CD14-positive monocyte (primary cell): ENCODE measurements around the gene UBE2D3. TPM values are rescaled to one million over a fixed set of nuclear protein-coding genes. Genes with fewer than 3 reads are reported as not detected.

ENCODE experiments used
- DNase-seq, 3 donors: peaks; one replicate each; pipeline ENCODE4 v3.0.0-alpha.2; 2011 to 2022
- H2AFZ ChIP-seq: 2 replicates; pipeline ENCODE4 v1.6.0; 2012; ENCODE audit warnings: mild to moderate bottlenecking, low read depth, low read length, inconsistent platforms; ENCODE audit not compliant: insufficient read depth, poor library complexity, severe bottlenecking
- H3K27ac ChIP-seq, 2 donors: 1 replicate in 1 of 2; 2 replicates in 1 of 2; pipeline ENCODE4 v1.5.1; 2012 to 2013; ENCODE audit warnings: low read length in 2 of 2, control low read depth in 1 of 2, inconsistent platforms in 1 of 2, low read depth in 1 of 2, mild to moderate bottlenecking in 1 of 2
- H3K27me3 ChIP-seq, 2 donors: one replicate each; pipeline versions ENCODE4 v1.6.0 to v1.6.1; 2011 to 2013; ENCODE audit warnings: low read length in 2 of 2; ENCODE audit not compliant: control insufficient read depth in 2 of 2, insufficient read depth in 2 of 2
- H3K36me3 ChIP-seq, 2 donors: replicated peaks in 1 of 2; 1 replicate in 1 of 2; 2 replicates in 1 of 2; pipeline versions ENCODE4 v1.5.1 to v1.6.1; 2012 to 2013; ENCODE audit warnings: low read length in 2 of 2, control low read depth in 1 of 2, inconsistent platforms in 1 of 2, mild to moderate bottlenecking in 1 of 2; ENCODE audit not compliant: insufficient read depth in 2 of 2, control insufficient read depth in 1 of 2
- H3K4me1 ChIP-seq, 2 donors: 1 replicate in 1 of 2; 2 replicates in 1 of 2; pipeline versions ENCODE4 v1.5.1 to v1.6.1; 2012 to 2013; ENCODE audit warnings: low read length in 2 of 2, control low read depth in 1 of 2, inconsistent platforms in 1 of 2, mild to moderate bottlenecking in 1 of 2, moderate library complexity in 1 of 2; ENCODE audit not compliant: insufficient read depth in 2 of 2, control insufficient read depth in 1 of 2
- H3K4me2 ChIP-seq: replicated peaks from 2 replicates; pipeline ENCODE3; 2012; ENCODE audit warnings: low read length, moderate library complexity, mild to moderate bottlenecking; ENCODE audit not compliant: poor library complexity, severe bottlenecking; ENCODE audit errors: extremely low read depth
- H3K4me3 ChIP-seq, 3 experiments: fragments of 200-600 bp in 1 of 3; sonication (generic) in 1 of 3; replicated peaks in 1 of 3; 1 replicate in 2 of 3; 2 replicates in 1 of 3; pipeline ENCODE4 v1.5.1; 2011 to 2013; ENCODE audit warnings: low read length in 3 of 3, mild to moderate bottlenecking in 3 of 3, control low read depth in 2 of 3, low read depth in 2 of 3, inconsistent platforms in 1 of 3, moderate library complexity in 1 of 3
- H3K79me2 ChIP-seq: 2 replicates; pipeline ENCODE4 v1.6.0; 2012; ENCODE audit warnings: mild to moderate bottlenecking, control low read depth, inconsistent platforms, low read length, moderate library complexity; ENCODE audit not compliant: insufficient read depth
- H3K9ac ChIP-seq: 2 replicates; pipeline ENCODE4 v1.6.0; 2017; ENCODE audit warnings: low read length, mild to moderate bottlenecking; ENCODE audit not compliant: insufficient read depth, poor library complexity, severe bottlenecking
- H3K9me3 ChIP-seq, 2 donors: replicated peaks in 1 of 2; 1 replicate in 1 of 2; 2 replicates in 1 of 2; pipeline versions ENCODE4 v1.5.1 to v1.6.1; 2012 to 2013; ENCODE audit warnings: low read length in 2 of 2, control low read depth in 1 of 2; ENCODE audit not compliant: control insufficient read depth in 1 of 2, insufficient read depth in 1 of 2
- H4K20me1 ChIP-seq: 2 replicates; pipeline ENCODE4 v1.6.0; 2012; ENCODE audit warnings: mild to moderate bottlenecking, low read length, control low read depth, moderate library complexity; ENCODE audit not compliant: insufficient read depth
- H3K27ac Mint-ChIP-seq, 7 donors: one replicate each; pipeline ENCODE4 v1.8.0; 2020; ENCODE audit warnings: mild to moderate bottlenecking in 7 of 7, mixed read lengths in 7 of 7, moderate library complexity in 6 of 7, inconsistent platforms in 2 of 7
- H3K27me3 Mint-ChIP-seq, 3 donors: one replicate each; pipeline ENCODE4 v1.8.0; 2021 to 2022; ENCODE audit warnings: low read depth in 3 of 3, mild to moderate bottlenecking in 3 of 3, mixed read lengths in 3 of 3, moderate library complexity in 3 of 3, inconsistent platforms in 1 of 3
- H3K36me3 Mint-ChIP-seq, 2 donors: one replicate each; pipeline ENCODE4 v1.8.0; 2020; ENCODE audit warnings: mixed read lengths in 2 of 2, inconsistent platforms in 1 of 2, mild to moderate bottlenecking in 1 of 2
- H3K4me1 Mint-ChIP-seq: one replicate; pipeline ENCODE4 v1.8.0; 2020; ENCODE audit warnings: mild to moderate bottlenecking, mixed read lengths
- H3K4me3 Mint-ChIP-seq, 2 donors: one replicate each; pipeline ENCODE4 v1.8.0; 2020; ENCODE audit warnings: mild to moderate bottlenecking in 2 of 2, mixed read lengths in 2 of 2, moderate library complexity in 1 of 2
- H3K9me3 Mint-ChIP-seq, 7 donors: one replicate each; pipeline ENCODE4 v1.8.0; 2020 to 2022; ENCODE audit warnings: mixed read lengths in 7 of 7, mild to moderate bottlenecking in 6 of 7, moderate library complexity in 6 of 7, inconsistent platforms in 2 of 7
- CTCF ChIP-seq: fragments of 200-600 bp; IDR thresholded peaks from one replicate; pipeline ENCODE4 v1.8.0; 2022; ENCODE audit warnings: antibody characterized with exemption, mild to moderate bottlenecking
- WGBS: methylation state at CpG from one replicate; pipeline ENCODE4 v1.1.5; 2013; ENCODE audit warnings: missing lambda C conversion rate; ENCODE audit not compliant: insufficient coverage; 5-methylcytosine and 5-hydroxymethylcytosine counted together
- intact Hi-C, 2 donors: fragments of 100-400 bp; cut with micrococcal nuclease; formaldehyde crosslinking; loops; one replicate each; pipeline versions ENCODE4 v1.15.0 to v1.15.1; 2023
- polyA plus RNA-seq, 3 donors: library from polyadenylated mRNA; depleted of rRNA in 1 of 3; unstranded in 2 of 3; stranded (reverse) in 1 of 3; fragments of 300-500 nt in 2 of 3; fragments of >200 nt in 1 of 3; fragmentation: Illumina TruSeq in 2 of 3; gene quantifications; 1 replicate in 2 of 3; 2 replicates in 1 of 3; pipeline ENCODE4 v1.2.3, GENCODE V29; 2012 to 2021
- small RNA-seq: library from RNA; depleted of rRNA; stranded (forward); fragments of <200 nt; gene quantifications from one replicate; pipeline ENCODE3, GENCODE V24; 2012; ENCODE audit warnings: low read depth; ENCODE audit not compliant: insufficient read length

Gene UBE2D3
- polyA plus RNA-seq, 3 donors = 340 to 499 (median 457) TPM

- DNase-seq = no peak
- Mint-ChIP-seq H3K4me1 (peaks cover 53% of the 10 kb centered on the region), H3K36me3 (peaks cover 38 to 62% of the 10 kb centered on the region in 2 donors), H3K27ac (peak overlapping the region in 4 of 7 donors; percentile 18 to 78 (median 48)), H3K9me3 (no peaks in the 10 kb centered on the region), H3K27me3 (no peaks in the 10 kb centered on the region), H3K4me3 (no peak overlapping the region)
- Histone ChIP-seq H3K4me1 (peaks cover 43 to 49% of the 10 kb centered on the region in 2 donors), H3K27ac (no peak overlapping the region), H3K4me3 (no peak overlapping the region), H3K79me2 (peaks cover 99% of the 10 kb centered on the region), H3K9me3 (no peaks in the 10 kb centered on the region), H4K20me1 (peaks cover 81% of the 10 kb centered on the region), H3K36me3 (peaks cover 13 to 38% of the 10 kb centered on the region in 2 donors), H3K9ac (no peak overlapping the region), H2AFZ (no peak overlapping the region), H3K27me3 (no peaks in the 10 kb centered on the region), H3K4me2 (no peak overlapping the region)
- intact Hi-C loops = loop anchor here in 1 of 2 donors (10.0 kb wide), 1 partner anchor 71 kb away; the partner anchor contains the start of gene UBE2D3
- WGBS = no CpG with 5 or more reads among the region's 2 CpGs
- TF ChIP-seq CTCF = no peak
Measured at GRCh38 chr4:102754044-102754443, 73.3 kb downstream of the UBE2D3 start.

- Histone ChIP-seq H3K27ac (peak overlapping the region in 1 of 2 donors; percentile 76), H3K4me1 (peaks cover 22 to 28% of the 10 kb centered on the region in 2 donors), H3K4me2 (no peak overlapping the region), H3K4me3 (no peak overlapping the region), H3K79me2 (peaks cover 99% of the 10 kb centered on the region), H4K20me1 (peaks cover 84% of the 10 kb centered on the region), H3K36me3 (peaks cover 17 to 57% of the 10 kb centered on the region in 2 donors), H3K9me3 (no peaks in the 10 kb centered on the region), H3K27me3 (no peaks in the 10 kb centered on the region), H3K9ac (no peak overlapping the region), H2AFZ (no peak overlapping the region)
- no peak for TF ChIP-seq CTCF
- peak; percentile 51 to 71 (median 69) for DNase-seq
- intact Hi-C loops = loop anchor here in 1 of 2 donors (10.0 kb wide), 1 partner anchor 73 kb away; the partner anchor contains the start of gene UBE2D3
- Mint-ChIP-seq H3K36me3 (peaks cover 47 to 62% of the 10 kb centered on the region in 2 donors), H3K27me3 (no peaks in the 10 kb centered on the region), H3K4me1 (peaks cover 32% of the 10 kb centered on the region), H3K9me3 (no peaks in the 10 kb centered on the region), H3K4me3 (no peak overlapping the region), H3K27ac (peak overlapping the region; percentile 70 to 91 (median 82))
- 67% methylated on average over 3 of the region's 4 CpGs for WGBS
Measured at GRCh38 chr4:102751941-102752340, 75.4 kb downstream of the UBE2D3 start.

Small RNA genes within 50 kb of the gene (small RNA-seq; reads per million reads assigned to genes)
- not detected for gene RNU7-151P

Other genes with a start within 250 kb of the UBE2D3 start
- gene MANBA, start 66.6 kb downstream of the UBE2D3 start, polyA plus RNA-seq = 10 to 100 TPM; 80.8 to 94.4 (median 88.7) TPM
- gene CISD2, start 41.4 kb upstream of the UBE2D3 start, polyA plus RNA-seq = 10 to 100 TPM in 2 of 3 donors, 1 to 10 TPM in 1; 4.5 to 30.2 (median 29.1) TPM
- 1 to 10 TPM in 1 of 3 donors, under 1 TPM in 2; 0.13 to 1.5 (median 0.47) TPM for gene SLC9B1, start 192.2 kb upstream of the UBE2D3 start, polyA plus RNA-seq
- gene SLC9B2, start 249.2 kb upstream of the UBE2D3 start, polyA plus RNA-seq = under 1 TPM; 0.38 to 0.59 (median 0.48) TPM